ENCODE results near the gene RGS12.

Gene RGS12

GRCh38 chr4:3248178-3248480, 44.7 kb upstream of the RGS12 start:
- DNase-seq (ENCODE audit: insufficient read length, low spot score) (no peak), FAIRE-seq (no peak)
- TF ChIP-seq POLR2A (IDR thresholded peaks at IDR 0.05; ENCODE audit: low read depth, low read length) (no peak), SPI1 (IDR thresholded peaks at IDR 0.05; ENCODE audit: low read depth, low read length) (no peak), PAX5 (IDR thresholded peaks at IDR 0.05; ENCODE audit: insufficient read depth, low read length, severe bottlenecking) (no peak), TAF1 (IDR thresholded peaks at IDR 0.05; ENCODE audit: low read depth, low read length) (no peak), POLR2AphosphoS5 (IDR thresholded peaks at IDR 0.05; ENCODE audit: low read depth, low read length) (no peak), POU2F2 (IDR thresholded peaks at IDR 0.05; ENCODE audit: low read depth, low read length) (no peak)

GRCh38 chr4:3248811-3249661, 43.8 kb upstream of the RGS12 start, which contains the start of gene MSANTD1:
Gene MSANTD1, plus strand, starts transcription at chr4:3249159. Its CDS starts 64 bp downstream, at chr4:3249223.
- no peak for TF ChIP-seq POU2F2 (IDR thresholded peaks at IDR 0.05; ENCODE audit: low read depth, low read length)
- no peak for TF ChIP-seq POLR2AphosphoS5 (IDR thresholded peaks at IDR 0.05; ENCODE audit: low read depth, low read length)
- no peak for TF ChIP-seq POLR2A (IDR thresholded peaks at IDR 0.05; ENCODE audit: low read depth, low read length)
- TF ChIP-seq PAX5 (IDR thresholded peaks at IDR 0.05; ENCODE audit: insufficient read depth, low read length, severe bottlenecking) = no peak
- no peak for TF ChIP-seq TAF1 (IDR thresholded peaks at IDR 0.05; ENCODE audit: low read depth, low read length)
- no peak for TF ChIP-seq SPI1 (IDR thresholded peaks at IDR 0.05; ENCODE audit: low read depth, low read length)
- no peak for DNase-seq (ENCODE audit: insufficient read length, low spot score)
- FAIRE-seq = no peak

DNA sequence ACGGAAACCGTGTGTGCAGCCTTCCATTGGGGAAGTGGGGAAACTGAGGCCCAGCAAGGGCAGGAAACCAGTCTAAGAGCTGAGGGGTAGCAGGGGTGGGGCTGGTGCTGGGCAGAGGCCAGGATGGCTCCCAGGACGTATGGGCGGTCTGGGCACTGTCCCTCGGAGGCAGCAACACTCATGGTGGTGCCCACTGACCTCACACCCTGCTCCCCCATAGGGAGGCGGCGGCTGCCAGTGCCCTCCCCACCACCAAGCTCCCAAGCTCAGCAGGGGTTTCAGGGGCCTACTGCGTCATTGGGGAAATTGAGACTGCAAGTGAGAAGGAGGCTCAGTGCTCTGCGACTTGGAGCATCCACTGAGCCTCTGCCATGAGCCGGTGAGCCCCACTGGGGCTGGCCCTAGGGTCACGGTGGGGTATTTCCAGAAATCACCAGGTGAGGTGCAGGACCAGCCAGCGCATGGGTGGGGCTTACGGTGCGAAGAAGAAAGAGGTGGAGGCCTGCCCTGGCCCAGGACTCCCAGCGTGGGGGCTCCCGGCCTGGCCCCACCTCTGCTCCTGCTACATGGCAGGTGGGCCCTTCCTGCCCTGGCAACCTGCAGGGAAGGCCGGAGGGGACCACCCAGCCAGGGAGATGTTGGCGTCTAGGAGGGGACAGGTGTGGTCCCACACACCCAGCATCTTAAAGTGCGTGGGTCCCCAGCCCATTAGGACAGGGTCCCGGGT, 42.9 kb upstream of the RGS12 start:
- DNase-seq (ENCODE audit: insufficient read length, low spot score) (no peak), FAIRE-seq (no peak)
- no peak for TF ChIP-seq POU2F2 (IDR thresholded peaks at IDR 0.05; ENCODE audit: low read depth, low read length)
- TF ChIP-seq POLR2AphosphoS5 (IDR thresholded peaks at IDR 0.05; ENCODE audit: low read depth, low read length) = no peak
- no peak for TF ChIP-seq POLR2A (IDR thresholded peaks at IDR 0.05; ENCODE audit: low read depth, low read length)
- TF ChIP-seq PAX5 (IDR thresholded peaks at IDR 0.05; ENCODE audit: insufficient read depth, low read length, severe bottlenecking) = no peak
- no peak for TF ChIP-seq TAF1 (IDR thresholded peaks at IDR 0.05; ENCODE audit: low read depth, low read length)
- no peak for TF ChIP-seq SPI1 (IDR thresholded peaks at IDR 0.05; ENCODE audit: low read depth, low read length)

GRCh38 chr4:3250438-3250955, 42.3 kb upstream of the RGS12 start:
- DNase-seq (ENCODE audit: insufficient read length, low spot score) (no peak), FAIRE-seq (no peak)
- TF ChIP-seq POLR2AphosphoS5 (IDR thresholded peaks at IDR 0.05; ENCODE audit: low read depth, low read length) = no peak
- TF ChIP-seq TAF1 (IDR thresholded peaks at IDR 0.05; ENCODE audit: low read depth, low read length) = no peak
- no peak for TF ChIP-seq SPI1 (IDR thresholded peaks at IDR 0.05; ENCODE audit: low read depth, low read length)
- TF ChIP-seq POLR2A (IDR thresholded peaks at IDR 0.05; ENCODE audit: low read depth, low read length) = no peak
- TF ChIP-seq PAX5 (IDR thresholded peaks at IDR 0.05; ENCODE audit: insufficient read depth, low read length, severe bottlenecking) = no peak
- TF ChIP-seq POU2F2 (IDR thresholded peaks at IDR 0.05; ENCODE audit: low read depth, low read length) = no peak

DNA sequence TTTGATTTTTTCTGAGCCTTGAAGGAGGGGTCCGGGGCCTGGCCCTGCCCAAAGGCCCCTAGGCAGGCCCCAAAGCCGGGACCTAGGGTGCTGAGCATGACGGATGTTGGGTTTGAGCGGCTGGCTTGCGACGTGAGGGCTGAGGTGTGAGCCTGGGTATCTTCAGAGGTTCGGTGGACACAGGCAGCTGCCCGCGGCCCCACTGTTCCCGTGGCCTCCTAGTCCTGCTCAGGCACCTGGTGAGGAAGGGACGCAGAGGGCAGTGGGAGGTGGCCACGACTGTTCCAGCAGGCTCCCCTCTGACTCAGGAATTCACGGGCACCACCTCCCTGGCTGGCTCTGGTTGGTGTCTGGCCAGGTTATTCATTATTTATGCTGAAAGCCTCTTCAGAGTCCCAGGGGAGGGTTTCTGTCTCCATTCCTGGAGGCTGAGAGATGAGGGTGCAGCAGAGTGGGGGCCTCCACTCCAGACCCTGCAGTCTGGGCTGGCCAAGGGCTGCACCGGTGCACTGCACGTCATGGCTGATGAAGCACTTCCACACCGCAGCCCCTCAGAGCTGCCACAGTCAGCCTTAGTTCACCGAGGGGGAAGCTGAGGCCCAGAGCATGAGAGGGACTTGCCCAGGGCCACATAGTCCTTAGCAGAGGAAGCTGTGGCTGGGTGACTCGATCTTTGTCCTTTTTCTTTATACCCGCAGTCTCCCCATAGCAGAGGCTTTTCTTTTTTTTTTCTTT, 41.7 kb upstream of the RGS12 start:
- DNase-seq (ENCODE audit: insufficient read length, low spot score) = no peak
- FAIRE-seq = no peak
- TF ChIP-seq TAF1 (IDR thresholded peaks at IDR 0.05; ENCODE audit: low read depth, low read length) = no peak
- no peak for TF ChIP-seq POU2F2 (IDR thresholded peaks at IDR 0.05; ENCODE audit: low read depth, low read length)
- TF ChIP-seq PAX5 (IDR thresholded peaks at IDR 0.05; ENCODE audit: insufficient read depth, low read length, severe bottlenecking) = no peak
- no peak for TF ChIP-seq POLR2A (IDR thresholded peaks at IDR 0.05; ENCODE audit: low read depth, low read length)
- no peak for TF ChIP-seq POLR2AphosphoS5 (IDR thresholded peaks at IDR 0.05; ENCODE audit: low read depth, low read length)
- no peak for TF ChIP-seq SPI1 (IDR thresholded peaks at IDR 0.05; ENCODE audit: low read depth, low read length)

GRCh38 chr4:3251691-3252479, 40.9 kb upstream of the RGS12 start:
- DNase-seq (ENCODE audit: insufficient read length, low spot score) (no peak), FAIRE-seq (no peak)
- TF ChIP-seq SPI1 (IDR thresholded peaks at IDR 0.05; ENCODE audit: low read depth, low read length) = no peak
- TF ChIP-seq POLR2AphosphoS5 (IDR thresholded peaks at IDR 0.05; ENCODE audit: low read depth, low read length) = no peak
- TF ChIP-seq PAX5 (IDR thresholded peaks at IDR 0.05; ENCODE audit: insufficient read depth, low read length, severe bottlenecking) = no peak
- TF ChIP-seq POLR2A (IDR thresholded peaks at IDR 0.05; ENCODE audit: low read depth, low read length) = no peak
- no peak for TF ChIP-seq TAF1 (IDR thresholded peaks at IDR 0.05; ENCODE audit: low read depth, low read length)
- no peak for TF ChIP-seq POU2F2 (IDR thresholded peaks at IDR 0.05; ENCODE audit: low read depth, low read length)

DNA sequence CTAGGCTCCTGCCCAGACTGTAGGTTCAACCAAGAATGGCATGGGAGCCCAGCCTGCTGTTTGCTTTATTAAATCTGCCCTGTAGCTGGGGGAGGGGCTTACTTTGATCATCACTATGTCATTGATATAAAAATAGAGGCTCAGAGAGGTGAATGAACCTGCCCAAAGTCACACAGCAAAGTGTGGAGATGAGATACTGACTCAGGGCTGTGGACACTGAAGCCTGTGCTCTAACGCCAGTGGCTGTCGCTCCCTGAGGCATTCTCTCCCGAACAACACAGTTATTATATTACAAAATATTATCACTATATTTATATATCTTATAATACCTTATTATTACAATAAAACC, 40.4 kb upstream of the RGS12 start:
- no peak for DNase-seq (ENCODE audit: insufficient read length, low spot score)
- no peak for FAIRE-seq
- TF ChIP-seq POLR2A (IDR thresholded peaks at IDR 0.05; ENCODE audit: low read depth, low read length) = no peak
- no peak for TF ChIP-seq SPI1 (IDR thresholded peaks at IDR 0.05; ENCODE audit: low read depth, low read length)
- no peak for TF ChIP-seq POU2F2 (IDR thresholded peaks at IDR 0.05; ENCODE audit: low read depth, low read length)
- no peak for TF ChIP-seq PAX5 (IDR thresholded peaks at IDR 0.05; ENCODE audit: insufficient read depth, low read length, severe bottlenecking)
- TF ChIP-seq TAF1 (IDR thresholded peaks at IDR 0.05; ENCODE audit: low read depth, low read length) = no peak
- no peak for TF ChIP-seq POLR2AphosphoS5 (IDR thresholded peaks at IDR 0.05; ENCODE audit: low read depth, low read length)
